ENCODE data around the gene RAB11FIP4.

RAB11FIP4 gene

GRCh38 chr17:31364012-31364411, 27.5 kb upstream of the RAB11FIP4 start:
- Histone ChIP-seq H2AFZ (ENCODE audit: low read length) (no peak overlapping the region), H3F3A (ENCODE audit: low read depth) (no peaks in the 10 kb centered on the region), H3K4me2 (ENCODE audit: low read depth, low read length, poor library complexity, severe bottlenecking) (no peak overlapping the region), H3K4me3 (ENCODE audit: low read length, poor library complexity, severe bottlenecking) (no peak overlapping the region), H3K9ac (ENCODE audit: low read depth, low read length, poor library complexity, severe bottlenecking) (no peak overlapping the region), H4K20me1 (ENCODE audit: insufficient read depth, low read length, poor library complexity, severe bottlenecking) (no peaks in the 10 kb centered on the region), H3K36me3 (ENCODE audit: insufficient read depth, low read length) (peaks cover 17% of the 10 kb centered on the region; the same call in 1 of the 2 replicates), H3K9me2 (replicated peaks; ENCODE audit: low read depth, low read length) (no peaks in the 10 kb centered on the region), H3K79me2 (ENCODE audit: insufficient read depth, low read length) (no peaks in the 10 kb centered on the region), H3K4me1 (ENCODE audit: insufficient read depth, low read length, poor library complexity, severe bottlenecking) (peaks cover under 1% of the 10 kb centered on the region), H3K9me3 (ENCODE audit: insufficient read depth, low read depth, low read length) (no peaks in the 10 kb centered on the region), H3K27me3 (ENCODE audit: insufficient read depth, low read length, poor library complexity, severe bottlenecking) (no peaks in the 10 kb centered on the region)
- TF ChIP-seq EZH2phosphoT487 (IDR thresholded peaks at IDR 0.05; ENCODE audit: borderline replicate concordance) (no peak), CTCF (conservative IDR thresholded peaks at IDR 0.05; ENCODE audit: low read length) (no peak)

GRCh38 chr17:31366088-31366487, 25.4 kb upstream of the RAB11FIP4 start:
- TF ChIP-seq CTCF (conservative IDR thresholded peaks at IDR 0.05; ENCODE audit: low read length) (no peak), EZH2phosphoT487 (IDR thresholded peaks at IDR 0.05; ENCODE audit: borderline replicate concordance) (no peak)
- no peak overlapping the region for H3K4me2 ChIP-seq (ENCODE audit: low read depth, low read length, poor library complexity, severe bottlenecking)
- no peaks in the 10 kb centered on the region for H3K9me3 ChIP-seq (ENCODE audit: insufficient read depth, low read depth, low read length)
- no peaks in the 10 kb centered on the region for H3K9me2 ChIP-seq (replicated peaks; ENCODE audit: low read depth, low read length)
- H2AFZ ChIP-seq (ENCODE audit: low read length) = no peak overlapping the region
- no peak overlapping the region for H3K4me3 ChIP-seq (ENCODE audit: low read length, poor library complexity, severe bottlenecking)
- no peaks in the 10 kb centered on the region for H3K79me2 ChIP-seq (ENCODE audit: insufficient read depth, low read length)
- H4K20me1 ChIP-seq (ENCODE audit: insufficient read depth, low read length, poor library complexity, severe bottlenecking) = no peaks in the 10 kb centered on the region
- H3K27me3 ChIP-seq (ENCODE audit: insufficient read depth, low read length, poor library complexity, severe bottlenecking) = no peaks in the 10 kb centered on the region
- H3K36me3 ChIP-seq (ENCODE audit: insufficient read depth, low read length) = peaks cover 5% of the 10 kb centered on the region; the same call in 1 of the 2 replicates
- H3K9ac ChIP-seq (ENCODE audit: low read depth, low read length, poor library complexity, severe bottlenecking) = no peak overlapping the region
- H3F3A ChIP-seq (ENCODE audit: low read depth) = no peaks in the 10 kb centered on the region
- peaks cover 4% of the 10 kb centered on the region for H3K4me1 ChIP-seq (ENCODE audit: insufficient read depth, low read length, poor library complexity, severe bottlenecking)

GRCh38 chr17:31369266-31369665, 22.2 kb upstream of the RAB11FIP4 start:
- no peak overlapping the region for H3K9ac ChIP-seq (ENCODE audit: low read depth, low read length, poor library complexity, severe bottlenecking)
- peaks cover 6% of the 10 kb centered on the region; the same call in 1 of the 2 replicates for H3K36me3 ChIP-seq (ENCODE audit: insufficient read depth, low read length)
- H4K20me1 ChIP-seq (ENCODE audit: insufficient read depth, low read length, poor library complexity, severe bottlenecking) = no peaks in the 10 kb centered on the region
- TF ChIP-seq CTCF (conservative IDR thresholded peaks at IDR 0.05; ENCODE audit: low read length) (no peak), EZH2phosphoT487 (IDR thresholded peaks at IDR 0.05; ENCODE audit: borderline replicate concordance) (no peak)
- H3K79me2 ChIP-seq (ENCODE audit: insufficient read depth, low read length) = no peaks in the 10 kb centered on the region
- H3K4me1 ChIP-seq (ENCODE audit: insufficient read depth, low read length, poor library complexity, severe bottlenecking) = peaks cover 11% of the 10 kb centered on the region
- H3K9me3 ChIP-seq (ENCODE audit: insufficient read depth, low read depth, low read length) = no peaks in the 10 kb centered on the region
- no peak overlapping the region for H2AFZ ChIP-seq (ENCODE audit: low read length)
- no peaks in the 10 kb centered on the region for H3K27me3 ChIP-seq (ENCODE audit: insufficient read depth, low read length, poor library complexity, severe bottlenecking)
- no peaks in the 10 kb centered on the region for H3K9me2 ChIP-seq (replicated peaks; ENCODE audit: low read depth, low read length)
- no peak overlapping the region for H3K4me2 ChIP-seq (ENCODE audit: low read depth, low read length, poor library complexity, severe bottlenecking)
- H3K4me3 ChIP-seq (ENCODE audit: low read length, poor library complexity, severe bottlenecking) = no peak overlapping the region
- H3F3A ChIP-seq (ENCODE audit: low read depth) = no peaks in the 10 kb centered on the region
